Psoas muscle (tissue), 8 donors: ENCODE measurements around the gene B3GALNT1. TPM values are rescaled to one million over a fixed set of nuclear protein-coding genes. Genes with fewer than 3 reads are reported as not detected.

Experiments
- ATAC-seq, 4 donors: fragments of 200-7000 bp; cut with Tn5 transposase; one replicate each; pipeline ENCODE4 v1.9.1; 2020; ENCODE audit warnings: moderate library complexity in 3 of 4, mild to moderate bottlenecking in 2 of 4
- DNase-seq, 2 donors: peaks; one replicate each; pipeline ENCODE4 v3.0.0-alpha.2; 2020
- H3K27ac ChIP-seq: fragments of 200-600 bp; one replicate; pipeline ENCODE4 v1.8.0; 2022
- H3K27me3 ChIP-seq, 3 donors: fragments of 200-600 bp in 1 of 3; one replicate each; pipeline versions ENCODE4 v1.6.1 to v1.8.0; 2013 to 2022; ENCODE audit warnings: low read length in 2 of 3, mild to moderate bottlenecking in 2 of 3, moderate library complexity in 1 of 3; ENCODE audit not compliant: insufficient read depth in 3 of 3
- H3K36me3 ChIP-seq, 2 donors: fragments of 200-600 bp in 1 of 2; one replicate each; pipeline versions ENCODE4 v1.6.1 to v1.8.0; 2013 to 2022; ENCODE audit warnings: low read depth in 1 of 2, mild to moderate bottlenecking in 1 of 2, moderate library complexity in 1 of 2; ENCODE audit not compliant: insufficient read depth in 1 of 2
- H3K4me1 ChIP-seq: fragments of 200-600 bp; one replicate; pipeline ENCODE4 v1.8.0; 2022
- H3K4me3 ChIP-seq: fragments of 200-600 bp; one replicate; pipeline ENCODE4 v1.8.0; 2022; ENCODE audit warnings: mild to moderate bottlenecking
- H3K9me3 ChIP-seq: fragments of 200-600 bp; one replicate; pipeline ENCODE4 v1.8.0; 2022
- CTCF ChIP-seq: fragments of 200-600 bp; IDR thresholded peaks from one replicate; pipeline ENCODE4 v1.8.0; 2022; ENCODE audit warnings: antibody characterized with exemption
- WGBS, 3 donors: extraction: QIAGEN DNeasy Blood & Tissue Kit; methylation state at CpG; one replicate each; pipeline versions ENCODE4 v1.1.6 to v1.1.7; 2013; 5-methylcytosine and 5-hydroxymethylcytosine counted together
- intact Hi-C, 2 donors: fragments of 100-400 bp; cut with DNase I; formaldehyde crosslinking; loops; one replicate each; pipeline versions ENCODE4 v1.11.0 to v1.14.2; 2022
- polyA plus RNA-seq, 3 donors: library from polyadenylated mRNA; stranded (reverse); fragments of 200-250 nt; gene quantifications; one replicate each; pipeline ENCODE4 v1.2.3, GENCODE V29; 2013
- total RNA-seq, 4 donors: library from RNA; stranded (reverse); fragmentation: NEBNext Ultra II Directional in 2 of 4; extraction: Animal tissue kit (Norgen Biotek cat#: 25700) in 2 of 4; gene quantifications; one replicate each; pipeline versions ENCODE4 v1.2.1 to v1.2.4, GENCODE V29; 2021 to 2023
- donor health status: healthy with polysubstance abuse.
- donor health status: DM: no; HTN: no; CAD: no; lungs with moderate emphysema.
- donor health status: Bipolar disorder and iron deficiency.
- donor health status: healthy.
- donor health status: DM: yes; HTN: yes; CAD: no.
- donor health status: DM: no; HTN: no; CAD: no.
- donor health status: DM: no; HTN: no; CAD: no.
- donor health status: DM: yes; HTN: yes; CAD: no.

The B3GALNT1 gene
- total and polyA plus RNA-seq, 7 donors: 0.35 to 2.0 (median 0.74) TPM

GRCh38 chr3:161083131-161083530 lies 22.0 kb downstream of the B3GALNT1 start:
- no peak for DNase-seq
- no peak for TF ChIP-seq CTCF
- WGBS, 3 donors: 94 to 100% (median 100%) methylated on average over 1 of the region's 1 CpG
- Histone ChIP-seq H3K36me3 (no peaks in the 10 kb centered on the region), H3K9me3 (no peaks in the 10 kb centered on the region), H3K27ac (no peak overlapping the region), H3K4me1 (no peaks in the 10 kb centered on the region), H3K4me3 (no peak overlapping the region), H3K27me3 (no peaks in the 10 kb centered on the region)
- ATAC-seq: no peak
- intact Hi-C loops: no loop called here

GRCh38 chr3:161082063-161082462 lies 23.1 kb downstream of the B3GALNT1 start:
- intact Hi-C loops: no loop called here

GRCh38 chr3:161081633-161082032 lies 23.5 kb downstream of the B3GALNT1 start:
- ATAC-seq: no peak

More at GRCh38 chr3:161082063-161082462, 23.1 kb downstream of the B3GALNT1 start:
- peak in 2 of 4 donors; percentile 14 to 32 for ATAC-seq
- 40 to 46% (median 43%) methylated on average over 2 of the region's 2 CpGs for WGBS, 3 donors
- no peaks in the 10 kb centered on the region for H3K36me3 ChIP-seq
- no peaks in the 10 kb centered on the region for H3K27me3 ChIP-seq
- TF ChIP-seq CTCF: no peak
- no peak overlapping the region for H3K27ac ChIP-seq
- H3K4me1 ChIP-seq: no peaks in the 10 kb centered on the region
- no peak overlapping the region for H3K4me3 ChIP-seq
- no peaks in the 10 kb centered on the region for H3K9me3 ChIP-seq
- DNase-seq: no peak

GRCh38 chr3:161073181-161073580 lies 32.0 kb downstream of the B3GALNT1 start:
- Histone ChIP-seq H3K36me3 (peaks cover 5 to 18% of the 10 kb centered on the region in 2 donors), H3K9me3 (no peaks in the 10 kb centered on the region), H3K27me3 (no peaks in the 10 kb centered on the region), H3K4me1 (no peaks in the 10 kb centered on the region), H3K27ac (no peak overlapping the region), H3K4me3 (no peak overlapping the region)
- TF ChIP-seq CTCF: no peak
- no peak for DNase-seq
- 91 to 100% (median 92%) methylated on average over 1 of the region's 1 CpG for WGBS, 3 donors
- intact Hi-C loops: no loop called here
- ATAC-seq: no peak

More at GRCh38 chr3:161081633-161082032, 23.5 kb downstream of the B3GALNT1 start:
- Histone ChIP-seq H3K27me3 (no peaks in the 10 kb centered on the region), H3K4me1 (no peaks in the 10 kb centered on the region), H3K36me3 (no peaks in the 10 kb centered on the region), H3K27ac (no peak overlapping the region), H3K9me3 (no peaks in the 10 kb centered on the region), H3K4me3 (no peak overlapping the region)
- intact Hi-C loops: no loop called here
- no peak for DNase-seq
- WGBS, 3 donors: 52 to 70% (median 59%) methylated on average over 4 of the region's 4 CpGs
- no peak for TF ChIP-seq CTCF

GRCh38 chr3:161072751-161073150 lies 32.4 kb downstream of the B3GALNT1 start:
- Histone ChIP-seq H3K9me3 (no peaks in the 10 kb centered on the region), H3K36me3 (peaks cover 5 to 18% of the 10 kb centered on the region in 2 donors), H3K4me3 (no peak overlapping the region), H3K27me3 (no peaks in the 10 kb centered on the region), H3K4me1 (no peaks in the 10 kb centered on the region), H3K27ac (no peak overlapping the region)
- no peak for ATAC-seq
- no peak for TF ChIP-seq CTCF
- DNase-seq: no peak
- intact Hi-C loops: no loop called here
